ENCODE data around the gene MAPK10. TPM values are rescaled to one million over a fixed set of nuclear protein-coding genes. Genes with fewer than 3 reads are reported as not detected.

Gene MAPK10
- total and polyA plus RNA-seq, 10 of the 15 experiments (the other 5 are each of a cell fraction or from before 2014, with no cell fraction given): 1.1 to 4.2 (median 2.4) TPM

GRCh38 chr4:86247906-86248305 is 111.9 kb downstream of the MAPK10 start (continued):
- TF ChIP-seq CREM (IDR thresholded peaks at IDR 0.05; ENCODE audit: low read depth) (no peak), RAD51 (IDR thresholded peaks at IDR 0.05) (no peak)

GRCh38 chr4:86247320-86247719 is 112.5 kb downstream of the MAPK10 start:
- 0% methylated on average over 1 of the region's 1 CpG for WGBS (ENCODE audit: insufficient coverage, insufficient replicate concordance, low lambda C conversion rate, missing lambda C conversion rate)
- in situ Hi-C loops (cut with MboI): no loop called here
- Histone ChIP-seq H3K79me2 (ENCODE audit: control insufficient read depth, insufficient read depth, low read length) (no peaks in the 10 kb centered on the region), H3K27me3 (replicated peaks in 1 of 2; ENCODE audit: control insufficient read depth in 2 of 2, insufficient read depth in 2 of 2, low read length in 1 of 2) (no peaks in the 10 kb centered on the region), H3K4me3 (no peak overlapping the region), H2AFZ (ENCODE audit: control insufficient read depth, low read depth, low read length) (no peak overlapping the region), H3K9me3 (replicated peaks; ENCODE audit: control insufficient read depth, insufficient read depth, low read length) (no peaks in the 10 kb centered on the region; the same call in 2 of the 3 replicates), H3K27ac (ENCODE audit: control insufficient read depth, insufficient read depth) (no peak overlapping the region), H3K4me1 (ENCODE audit: control insufficient read depth, insufficient read depth, low read length) (no peaks in the 10 kb centered on the region), H4K20me1 (ENCODE audit: control insufficient read depth, insufficient read depth) (no peaks in the 10 kb centered on the region), H3K9ac (ENCODE audit: control insufficient read depth, insufficient read depth, low read length) (no peak overlapping the region), H3K4me2 (ENCODE audit: control insufficient read depth, insufficient read depth) (no peak overlapping the region), H3K36me3 (ENCODE audit: control insufficient read depth in 2 of 2, insufficient read depth in 2 of 2, low read length in 1 of 2) (no peaks in the 10 kb centered on the region)
- intact Hi-C loops (cut with micrococcal nuclease; ENCODE audit: unreplicated experiment): no loop called here
- POLR2A ChIA-PET: no interaction called here
- DNase-seq (ENCODE audit: low read depth, low spot score) (no peak), FAIRE-seq (no peak), ATAC-seq (no peak)
- RAD21 ChIA-PET (ENCODE audit: unreplicated experiment): no interaction called here
- BruUV-seq (replicated peaks): no TSS peak
- CTCF ChIA-PET: no interaction called here
- SMC1A ChIA-PET (ENCODE audit: uncharacterized antibody, unreplicated experiment): no interaction called here
- TF ChIP-seq SIN3A (IDR thresholded peaks at IDR 0.05; ENCODE audit: low read depth, low read length) (no peak), RUNX3 (IDR thresholded peaks at IDR 0.05; ENCODE audit: low read length) (no peak), KDM1A (IDR thresholded peaks at IDR 0.05; ENCODE audit: borderline replicate concordance) (no peak), JUND (IDR thresholded peaks at IDR 0.05; ENCODE audit: low read depth, low read length) (no peak), ZNF384 (IDR thresholded peaks at IDR 0.05; ENCODE audit: borderline replicate concordance, low read depth, low read length) (no peak), RELA (IDR thresholded peaks at IDR 0.05; ENCODE audit: borderline replicate concordance, partially characterized antibody) (no peak), ZBED1 (IDR thresholded peaks at IDR 0.05; ENCODE audit: borderline replicate concordance) (no peak), WRNIP1 (IDR thresholded peaks at IDR 0.05; ENCODE audit: borderline replicate concordance, low read depth, low read length) (no peak), PAX8 (IDR thresholded peaks at IDR 0.05) (no peak), SMAD5 (IDR thresholded peaks at IDR 0.05; ENCODE audit: low read depth) (no peak), ZSCAN29 (IDR thresholded peaks at IDR 0.05) (no peak), USF2 (IDR thresholded peaks at IDR 0.05; ENCODE audit: borderline replicate concordance, low read depth, low read length) (no peak), RCOR1 (conservative IDR thresholded peaks at IDR 0.05; ENCODE audit: low read depth, low read length) (no peak), ZNF592 (IDR thresholded peaks at IDR 0.05) (no peak), ATF2 (IDR thresholded peaks at IDR 0.05; ENCODE audit: low read length) (no peak), NFIC (IDR thresholded peaks at IDR 0.05; ENCODE audit: low read depth, low read length) (no peak), EED (IDR thresholded peaks at IDR 0.05; ENCODE audit: low read depth) (no peak), ATF3 (IDR thresholded peaks at IDR 0.05; ENCODE audit: borderline replicate concordance, extremely low read depth, low read depth, low read length) (no peak)

All from GM12878 (cell line).